Measurements from ENCODE around the gene SETMAR.
A peak's percentile ranks its signal among the peaks of the same experiment; 100 is the strongest.

Gene SETMAR

DNA sequence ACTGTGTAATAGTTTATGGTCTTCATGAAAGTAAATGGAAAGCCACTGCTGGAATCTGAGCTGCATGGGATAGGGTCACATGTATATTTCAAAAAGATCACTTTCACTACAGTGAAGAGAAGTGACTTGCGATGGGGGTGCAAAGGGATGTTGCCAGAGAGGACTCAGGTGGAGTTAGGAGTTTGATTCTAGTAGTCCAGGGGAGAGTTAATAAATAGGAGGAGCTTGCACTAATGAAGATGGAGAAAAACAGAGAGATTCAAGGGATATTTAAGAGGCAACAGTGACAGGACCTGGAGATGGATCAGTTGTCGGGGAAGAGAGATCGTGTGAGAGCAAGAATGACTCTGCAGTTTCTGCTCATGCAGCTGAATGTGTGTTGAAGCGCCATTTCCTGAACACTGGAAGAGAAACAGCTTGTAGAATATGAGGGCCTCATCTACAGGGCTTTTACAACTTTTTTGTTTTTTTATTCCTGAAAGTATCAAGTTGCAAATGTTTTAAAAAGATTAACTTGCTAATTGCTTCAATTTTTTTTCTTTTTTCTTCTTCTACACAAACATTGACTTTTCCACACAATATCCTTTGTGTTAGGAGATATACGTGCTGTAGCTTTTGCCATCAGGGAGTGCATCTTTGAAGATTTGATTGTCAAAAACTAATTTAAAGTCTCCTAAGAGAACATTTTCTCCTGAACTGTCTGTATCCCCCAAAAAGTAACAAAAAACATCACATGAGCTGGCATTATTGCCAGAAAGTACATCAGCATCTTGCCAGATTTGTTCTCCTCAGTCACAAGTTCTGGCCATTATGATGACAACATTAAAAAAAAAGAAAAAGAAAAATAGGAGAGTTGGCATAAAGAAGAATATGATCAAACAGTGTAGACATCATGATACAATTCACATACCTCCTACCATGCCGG, 37.5 kb downstream of the SETMAR start:
- DNase-seq (ENCODE audit: low read depth, low spot score): no peak
- TF ChIP-seq, protein P1, sequence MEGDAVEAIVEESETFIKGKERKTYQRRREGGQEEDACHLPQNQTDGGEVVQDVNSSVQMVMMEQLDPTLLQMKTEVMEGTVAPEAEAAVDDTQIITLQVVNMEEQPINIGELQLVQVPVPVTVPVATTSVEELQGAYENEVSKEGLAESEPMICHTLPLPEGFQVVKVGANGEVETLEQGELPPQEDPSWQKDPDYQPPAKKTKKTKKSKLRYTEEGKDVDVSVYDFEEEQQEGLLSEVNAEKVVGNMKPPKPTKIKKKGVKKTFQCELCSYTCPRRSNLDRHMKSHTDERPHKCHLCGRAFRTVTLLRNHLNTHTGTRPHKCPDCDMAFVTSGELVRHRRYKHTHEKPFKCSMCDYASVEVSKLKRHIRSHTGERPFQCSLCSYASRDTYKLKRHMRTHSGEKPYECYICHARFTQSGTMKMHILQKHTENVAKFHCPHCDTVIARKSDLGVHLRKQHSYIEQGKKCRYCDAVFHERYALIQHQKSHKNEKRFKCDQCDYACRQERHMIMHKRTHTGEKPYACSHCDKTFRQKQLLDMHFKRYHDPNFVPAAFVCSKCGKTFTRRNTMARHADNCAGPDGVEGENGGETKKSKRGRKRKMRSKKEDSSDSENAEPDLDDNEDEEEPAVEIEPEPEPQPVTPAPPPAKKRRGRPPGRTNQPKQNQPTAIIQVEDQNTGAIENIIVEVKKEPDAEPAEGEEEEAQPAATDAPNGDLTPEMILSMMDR (IDR thresholded peaks at IDR 0.05; ENCODE audit: insufficient read depth, low read length, missing control alignments): no peak
- CTCF ChIA-PET: interaction anchor here (1.3 to 5.3 kb wide), 3 partner anchors 11 to 291 kb away, joined by 4 to 46 read pairs (median 41); no protein-coding TSS in a partner anchor

DNA sequence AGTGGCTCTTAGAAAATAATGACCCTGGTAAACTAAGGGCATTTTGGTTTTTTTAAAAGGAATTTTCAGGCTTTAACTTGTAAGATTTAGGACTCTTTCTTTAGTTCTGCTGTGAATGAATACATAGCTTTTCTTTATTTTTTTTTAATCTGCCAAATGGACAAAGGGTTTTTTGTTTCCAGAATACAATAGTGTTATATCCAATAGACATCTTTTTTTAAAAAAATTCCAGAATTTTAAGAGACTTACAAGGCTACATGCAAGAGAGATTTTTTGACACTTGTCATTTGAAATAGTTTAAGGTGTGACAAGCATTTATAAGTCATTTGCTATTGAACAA, 38.1 kb downstream of the SETMAR start:
- no peak overlapping the region for H3K4me3 ChIP-seq (ENCODE audit: low read depth, low read length)
- ChIA-PET CTCF (interaction anchor here (1.1 to 5.3 kb wide), 4 partner anchors 11 to 291 kb away, joined by 3 to 46 read pairs (median 22); no protein-coding TSS in a partner anchor), POLR2A (no interaction called here)
- TF ChIP-seq, protein P1 (IDR thresholded peaks at IDR 0.05; ENCODE audit: insufficient read depth, low read length, missing control alignments): no peak
- DNase-seq (ENCODE audit: low read depth, low spot score): no peak

More for the DNA sequence above, 37.5 kb downstream of the SETMAR start:
- H3K4me3 ChIP-seq (ENCODE audit: low read depth, low read length): no peak overlapping the region
- POLR2A ChIA-PET: no interaction called here

DNA sequence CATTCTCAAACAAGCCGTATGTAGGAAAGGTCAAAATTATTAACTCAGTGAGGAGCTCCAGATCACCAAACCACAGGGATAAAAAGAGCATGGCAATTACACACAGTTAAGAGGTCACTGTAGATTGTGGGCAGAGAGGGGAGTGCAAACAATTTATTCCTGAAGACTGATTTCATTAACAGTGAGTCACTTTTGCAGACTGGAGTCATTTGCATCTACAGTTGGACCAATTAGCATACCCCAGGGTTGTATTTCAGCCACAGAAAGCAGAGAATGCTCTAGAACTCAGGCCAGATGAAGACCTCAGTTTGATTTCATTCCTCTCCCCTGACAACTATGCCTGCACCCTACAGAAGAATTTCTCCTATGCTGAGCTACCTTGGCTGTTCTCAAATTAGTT, 40.1 kb downstream of the SETMAR start:
- no peak overlapping the region for H3K4me3 ChIP-seq (ENCODE audit: low read depth, low read length)
- CTCF ChIA-PET: interaction anchor here (4.2 to 5.3 kb wide), 2 partner anchors 9 to 289 kb away, joined by 41 to 46 read pairs; no protein-coding TSS in a partner anchor
- POLR2A ChIA-PET: no interaction called here
- TF ChIP-seq, protein P1 (IDR thresholded peaks at IDR 0.05; ENCODE audit: insufficient read depth, low read length, missing control alignments): no peak
- peak; percentile 60 for DNase-seq (ENCODE audit: low read depth, low spot score)

DNA sequence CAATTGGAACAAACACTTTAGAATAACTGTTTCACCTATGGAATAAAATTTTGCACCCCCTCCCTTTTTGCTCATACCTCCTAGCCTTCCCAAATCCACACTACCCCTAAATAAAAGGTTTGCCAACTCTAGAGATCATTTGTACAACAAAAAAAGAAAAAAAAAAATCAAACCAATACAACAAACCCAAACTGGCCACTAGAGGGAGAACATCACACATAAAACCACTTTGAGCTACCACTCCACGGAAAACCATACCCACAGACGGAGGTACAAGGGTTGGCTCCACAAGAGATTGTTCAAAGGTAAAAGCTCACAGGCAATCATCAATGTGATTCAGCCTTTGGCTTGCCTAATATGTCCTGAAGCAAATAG, 47.6 kb downstream of the SETMAR start:
- POLR2A ChIA-PET: no interaction called here
- TF ChIP-seq, protein P1 (IDR thresholded peaks at IDR 0.05; ENCODE audit: insufficient read depth, low read length, missing control alignments): peak; percentile 50
- CTCF ChIA-PET: interaction anchor here (0.6 to 6.0 kb wide), 50 partner anchors 8 to 727 kb away, joined by 3 to 241 read pairs (median 4); partner anchors contain the start of gene ITPR1
- no peak overlapping the region for H3K4me3 ChIP-seq (ENCODE audit: low read depth, low read length)
- DNase-seq (ENCODE audit: low read depth, low spot score): peak; percentile 14

DNA sequence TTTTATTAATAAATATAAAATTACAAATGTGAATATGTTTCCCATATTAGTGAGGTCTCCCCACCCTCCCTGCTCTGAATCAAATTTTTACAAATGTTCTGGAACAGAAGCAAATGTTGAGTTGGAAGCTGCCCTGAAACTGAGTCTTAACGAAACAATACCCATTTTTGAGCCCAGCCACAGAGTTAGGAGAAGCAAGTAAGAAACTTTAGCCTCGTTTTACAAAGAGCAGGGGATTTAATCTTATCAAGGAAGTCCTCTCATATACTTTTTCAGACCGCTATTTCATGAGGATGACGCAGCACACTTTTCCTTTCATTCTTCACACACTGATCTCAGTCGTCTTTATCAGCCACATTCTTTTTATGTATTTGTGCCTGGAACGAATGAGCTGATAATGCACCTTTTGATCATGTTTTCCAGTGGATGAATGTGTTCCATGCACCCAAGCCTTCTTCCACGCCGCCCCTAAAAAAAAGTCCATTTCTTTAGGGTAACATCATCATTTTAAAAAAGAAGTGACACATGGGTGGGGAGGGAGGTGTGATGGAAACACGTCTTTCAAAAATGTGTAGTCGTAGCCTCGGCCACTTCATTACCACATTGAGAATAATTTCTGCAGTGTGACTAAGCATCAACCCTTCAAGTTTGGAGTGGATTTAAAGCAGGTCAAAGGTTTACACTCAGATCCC, 48.1 kb downstream of the SETMAR start:
- CTCF ChIA-PET: interaction anchor here (0.6 to 6.0 kb wide), 46 partner anchors 8 to 726 kb away, joined by 3 to 241 read pairs (median 4); partner anchors contain the start of gene ITPR1
- POLR2A ChIA-PET: no interaction called here
- TF ChIP-seq, protein P1 (IDR thresholded peaks at IDR 0.05; ENCODE audit: insufficient read depth, low read length, missing control alignments): no peak
- DNase-seq (ENCODE audit: low read depth, low spot score): no peak
- H3K4me3 ChIP-seq (ENCODE audit: low read depth, low read length): no peak overlapping the region

DNA sequence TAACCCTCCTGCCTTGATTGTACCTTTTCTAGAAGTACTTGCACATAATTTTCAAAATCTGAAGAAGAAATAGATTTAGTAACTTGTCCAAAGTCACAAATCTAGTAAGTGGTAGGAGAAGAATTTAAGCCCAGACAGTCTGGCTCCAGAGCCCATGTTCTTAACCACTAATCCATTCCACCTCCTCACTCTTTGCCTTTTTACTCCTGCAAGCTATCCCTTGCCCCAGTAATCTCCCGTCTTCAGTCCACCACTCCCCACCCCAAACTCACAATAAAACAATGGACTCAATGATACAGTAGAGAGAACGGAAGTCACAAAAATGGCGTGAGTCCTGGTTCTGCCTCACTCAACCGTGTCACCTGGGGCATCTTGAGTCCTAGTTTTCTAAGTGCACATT, 48.7 kb downstream of the SETMAR start:
- POLR2A ChIA-PET: no interaction called here
- no peak for DNase-seq (ENCODE audit: low read depth, low spot score)
- TF ChIP-seq, protein P1 (IDR thresholded peaks at IDR 0.05; ENCODE audit: insufficient read depth, low read length, missing control alignments): no peak
- CTCF ChIA-PET: interaction anchor here (1.0 to 6.0 kb wide), 16 partner anchors 10 to 307 kb away, joined by 3 to 241 read pairs (median 6); partner anchors contain the start of gene ITPR1
- no peak overlapping the region for H3K4me3 ChIP-seq (ENCODE audit: low read depth, low read length)

Data from AG04449 (cell line).